Fibroblast of peridontal ligament (primary cell): ENCODE data around the gene RORB.
"Not testable (repeated sequence)": the region's sequence is repeated elsewhere in the genome, so short reads cannot be mapped to it uniquely, and the experiment has no call there.

Source experiments
- DNase-seq: peaks from one replicate; pipeline ENCODE4 v3.0.0-alpha.2; 2010; ENCODE audit errors: extremely low read depth

The RORB gene

DNA sequence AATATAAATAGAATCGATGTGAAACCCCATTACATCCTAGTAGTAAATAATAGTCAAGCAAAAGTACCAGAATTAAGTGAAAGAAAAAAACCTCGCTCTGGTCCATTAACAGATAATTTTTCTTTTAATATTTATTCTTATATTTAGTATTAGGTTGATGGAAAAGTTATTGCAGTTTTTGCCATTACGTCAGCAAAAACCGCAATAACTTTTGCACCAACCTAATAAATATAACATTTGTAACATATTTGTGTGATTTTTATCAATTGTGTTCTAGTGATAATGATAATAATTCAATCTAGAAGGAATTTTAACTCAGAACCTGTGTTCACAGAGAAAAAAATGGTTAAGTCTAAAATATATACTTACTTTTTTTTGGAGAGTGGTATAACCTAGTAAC lies 16.1 kb downstream of the RORB start:
- DNase-seq, result no peak

DNA sequence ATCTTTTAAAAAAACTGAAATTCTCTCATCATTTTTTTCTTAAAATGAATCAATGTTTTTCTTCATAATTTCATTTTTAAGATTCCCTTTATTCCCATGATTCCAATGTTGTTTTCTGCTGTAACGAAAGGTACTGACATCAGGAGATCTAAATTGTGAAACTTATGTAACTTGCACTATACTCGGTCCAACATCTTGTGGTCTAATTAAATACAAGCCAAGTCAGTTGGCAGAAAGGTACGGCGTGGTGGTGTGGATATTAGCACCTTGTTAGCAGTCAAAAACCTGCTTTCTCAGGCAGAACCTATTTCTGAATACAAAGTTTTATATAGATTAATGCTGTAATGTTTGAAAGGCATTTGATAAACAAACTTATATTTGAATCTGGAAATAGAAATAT lies 20.1 kb downstream of the RORB start:
- no peak for DNase-seq

- DNase-seq, result no peak
Measured at GRCh38 chr9:74519419-74519818, 22.3 kb downstream of the RORB start.

GRCh38 chr9:74521009-74521408 lies 23.9 kb downstream of the RORB start:
- DNase-seq, result peak; percentile 54

DNA sequence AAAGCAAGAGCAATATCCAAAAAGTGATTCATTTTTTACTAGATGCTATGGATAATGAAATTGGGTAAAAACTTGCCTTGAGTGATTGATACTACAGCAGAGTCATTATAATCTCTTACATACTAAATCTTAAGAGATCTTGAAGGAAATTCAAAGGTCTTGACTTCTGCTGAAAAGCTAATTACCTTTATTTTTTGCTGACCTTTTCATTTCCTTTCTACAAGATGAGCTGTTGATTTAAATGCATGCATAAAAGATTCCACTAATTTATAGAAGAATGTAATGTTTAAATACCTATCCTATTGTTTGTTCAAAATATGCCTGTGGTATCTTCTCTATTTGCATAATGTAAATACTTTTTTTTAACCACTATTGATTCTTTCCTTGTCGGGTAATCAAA lies 27.2 kb downstream of the RORB start:
- no peak for DNase-seq

GRCh38 chr9:74526215-74526614 lies 29.1 kb downstream of the RORB start:
- DNase-seq, result peak; percentile 2

- no peak for DNase-seq
Measured at GRCh38 chr9:74527718-74528117, 30.6 kb downstream of the RORB start.

GRCh38 chr9:74528207-74528606 lies 31.1 kb downstream of the RORB start:
- no peak for DNase-seq

GRCh38 chr9:74530458-74530857 lies 33.3 kb downstream of the RORB start:
- not testable (repeated sequence) for DNase-seq

GRCh38 chr9:74533253-74533652 lies 36.1 kb downstream of the RORB start:
- DNase-seq, result no peak

DNA sequence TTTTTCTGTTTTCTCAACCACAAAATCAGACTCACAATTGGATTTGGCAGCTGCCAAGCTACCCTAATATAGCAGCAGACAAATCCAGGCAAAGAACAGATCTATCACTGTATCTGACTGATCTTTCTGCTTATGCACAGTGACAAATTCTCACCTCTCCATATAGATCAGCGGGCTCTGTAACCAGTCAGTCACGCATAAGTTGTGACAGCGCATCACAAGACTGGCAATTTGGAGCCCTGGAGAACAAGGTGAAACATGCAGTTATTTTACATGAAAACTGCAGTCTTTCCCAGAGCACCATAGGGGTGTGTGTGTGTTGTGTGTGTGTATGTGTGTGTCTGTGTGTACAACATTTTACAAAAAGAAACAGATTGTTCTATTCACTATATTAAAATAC lies 37.7 kb downstream of the RORB start:
- DNase-seq, result no peak

- no peak for DNase-seq
Measured at GRCh38 chr9:74543145-74543544, 46.0 kb downstream of the RORB start.

DNA sequence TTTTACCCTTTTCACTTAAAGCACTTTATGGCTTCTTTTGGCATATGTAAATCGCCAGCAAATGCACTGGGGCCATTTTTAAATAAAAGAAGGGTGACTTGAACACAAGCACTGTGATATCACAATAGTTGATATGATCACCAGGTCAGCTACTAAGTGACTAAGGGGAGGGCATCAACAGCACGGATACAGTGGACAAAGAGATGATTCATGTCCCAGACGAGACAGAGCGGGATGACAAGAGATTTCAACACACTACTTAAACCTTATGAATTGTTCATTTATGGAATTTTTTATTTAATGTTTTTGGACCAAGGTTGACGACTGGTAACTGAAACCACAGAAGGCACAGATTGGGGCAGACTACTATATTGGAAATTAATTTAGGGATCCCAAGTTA lies 54.1 kb downstream of the RORB start:
- DNase-seq, result no peak

DNA sequence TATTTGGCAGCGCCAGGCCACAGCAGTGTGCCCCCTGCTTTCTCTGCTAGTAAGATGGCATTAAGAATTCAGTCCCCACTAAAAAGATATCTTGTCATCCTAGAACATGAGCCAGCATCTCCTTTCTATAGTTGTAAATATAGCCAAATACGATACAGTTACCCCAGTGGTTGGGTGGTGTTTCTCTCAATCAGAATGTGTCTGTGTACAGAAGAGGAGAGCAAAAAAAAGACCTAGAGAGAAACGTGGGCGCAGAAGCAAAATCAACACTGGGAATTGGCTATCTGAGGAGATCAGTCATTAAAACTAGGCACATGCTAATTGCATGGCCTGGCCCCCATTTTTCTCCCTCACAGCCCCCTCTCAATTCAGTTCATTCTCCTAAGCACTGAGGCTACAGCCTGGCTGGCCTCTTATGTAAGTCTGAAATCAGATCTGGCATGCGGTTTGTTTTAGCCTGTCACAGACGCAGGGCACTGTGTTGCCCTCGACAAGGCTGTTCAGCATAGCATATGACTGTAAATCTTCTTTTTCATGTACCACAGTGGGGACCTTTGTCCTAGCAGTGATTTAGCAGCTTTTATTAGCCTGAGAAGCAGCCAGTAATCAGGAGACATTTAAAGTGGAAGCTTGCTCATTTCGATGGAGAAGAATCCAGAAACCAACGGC lies 57.8 kb downstream of the RORB start:
- no peak for DNase-seq

DNA sequence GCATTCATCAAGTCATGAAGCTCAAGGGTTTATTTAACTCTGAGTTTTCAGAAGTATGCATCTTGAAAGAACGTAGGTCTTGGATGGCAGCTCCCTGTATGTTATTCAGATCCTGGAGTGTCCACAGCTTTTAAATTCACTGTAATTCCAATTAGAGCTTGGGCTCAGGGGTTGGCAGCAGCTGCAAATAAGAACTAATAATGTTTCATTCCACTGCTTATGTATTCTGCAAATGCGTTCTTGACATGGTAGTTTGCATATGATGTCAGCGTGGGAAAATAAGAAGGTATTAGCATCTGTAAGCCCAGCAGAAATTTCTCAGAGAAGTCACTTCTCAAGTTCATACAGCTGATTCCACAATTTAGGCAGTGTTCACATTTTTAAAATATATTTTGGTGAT lies 58.4 kb downstream of the RORB start:
- no peak for DNase-seq

GRCh38 chr9:74556685-74557084 lies 59.5 kb downstream of the RORB start:
- no peak for DNase-seq

DNA sequence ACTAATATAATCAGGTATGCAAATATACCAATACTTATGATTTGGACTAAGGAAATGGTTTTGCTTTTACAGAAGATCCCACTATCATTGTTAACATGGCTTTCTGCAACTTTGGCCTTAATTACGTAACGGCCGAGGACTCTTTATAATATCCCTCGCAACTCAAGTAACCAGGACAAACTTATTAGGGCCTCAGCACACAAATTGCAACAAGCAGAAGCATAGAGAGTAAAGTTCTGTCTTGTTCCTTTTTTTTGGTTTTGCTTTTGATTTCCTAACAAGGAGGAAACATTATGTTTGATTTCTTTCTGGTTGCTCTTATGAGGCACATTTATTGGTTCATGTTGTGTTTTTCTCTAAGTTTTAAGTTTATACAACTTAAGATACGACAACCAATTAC lies 60.4 kb downstream of the RORB start:
- no peak for DNase-seq

DNA sequence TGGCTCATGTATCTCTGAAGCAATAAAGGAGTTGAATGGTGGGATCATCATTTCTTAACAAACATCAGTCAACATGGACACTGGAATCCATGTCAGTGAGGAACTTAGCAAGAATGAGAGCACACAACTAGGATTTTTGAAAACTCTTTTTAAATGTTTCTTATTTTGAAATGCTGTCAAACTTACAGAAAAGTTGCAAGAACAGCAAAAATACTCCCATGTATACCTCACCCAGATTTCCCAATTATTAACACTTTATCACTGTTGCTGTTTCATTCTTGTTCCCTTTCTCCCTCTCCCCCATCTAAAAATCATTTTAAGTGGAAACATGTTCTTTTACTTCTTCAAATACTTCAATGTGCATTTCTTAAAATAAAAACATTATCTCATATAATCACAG lies 65.5 kb downstream of the RORB start:
- no peak for DNase-seq

DNA sequence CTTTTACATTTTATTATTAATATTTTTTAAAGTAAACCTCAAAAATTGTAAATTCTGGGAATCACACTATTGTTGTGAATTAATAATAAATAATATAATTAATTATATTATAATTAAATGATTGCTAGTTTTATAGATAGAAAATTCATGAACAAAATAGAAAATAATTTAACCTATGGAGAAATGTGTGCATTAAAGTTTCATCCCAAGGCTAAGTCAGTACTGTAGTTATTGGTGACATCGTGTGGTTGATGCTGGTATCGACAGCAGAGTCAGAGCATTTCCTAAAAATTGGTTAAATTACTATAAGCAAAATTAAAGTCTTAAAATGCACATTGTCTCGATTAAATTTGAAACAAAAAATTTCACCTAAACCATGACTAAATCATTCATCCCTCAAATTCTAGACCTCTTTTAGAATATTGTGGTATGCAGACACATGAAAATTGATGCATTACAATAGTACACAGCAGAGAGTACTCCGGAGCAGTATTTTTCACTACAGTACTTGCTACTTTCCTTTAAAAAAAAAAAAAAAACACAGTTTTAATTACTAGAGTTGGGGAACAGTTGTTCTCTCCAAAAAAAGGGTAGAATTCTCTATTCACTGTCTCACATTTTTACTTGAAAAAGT lies 73.9 kb downstream of the RORB start:
- DNase-seq, result peak; percentile 62

GRCh38 chr9:74573640-74574191 lies 76.6 kb downstream of the RORB start:
- peak; percentile 8 for DNase-seq

- DNase-seq, result no peak
Measured at GRCh38 chr9:74576176-74576575, 79.0 kb downstream of the RORB start.

DNA sequence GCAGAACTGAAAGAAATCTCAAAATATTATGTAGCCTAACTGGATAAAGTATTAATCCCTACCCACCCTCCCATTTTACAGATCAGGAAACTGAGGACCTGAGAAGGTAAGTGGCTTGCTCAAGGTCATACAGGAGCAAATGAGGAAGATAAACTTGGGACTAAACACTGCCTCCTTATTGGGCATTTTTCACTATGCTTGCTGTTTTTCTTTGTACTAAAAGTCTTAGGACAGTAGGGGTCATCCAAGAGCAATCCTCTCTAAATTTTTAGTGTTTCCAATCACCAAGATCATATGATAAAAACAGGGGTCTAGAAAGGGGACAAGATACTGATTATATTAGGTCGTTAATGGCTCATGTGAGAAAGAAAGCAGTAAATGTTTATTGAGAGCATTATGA lies 80.8 kb downstream of the RORB start:
- peak; percentile 37 for DNase-seq

DNA sequence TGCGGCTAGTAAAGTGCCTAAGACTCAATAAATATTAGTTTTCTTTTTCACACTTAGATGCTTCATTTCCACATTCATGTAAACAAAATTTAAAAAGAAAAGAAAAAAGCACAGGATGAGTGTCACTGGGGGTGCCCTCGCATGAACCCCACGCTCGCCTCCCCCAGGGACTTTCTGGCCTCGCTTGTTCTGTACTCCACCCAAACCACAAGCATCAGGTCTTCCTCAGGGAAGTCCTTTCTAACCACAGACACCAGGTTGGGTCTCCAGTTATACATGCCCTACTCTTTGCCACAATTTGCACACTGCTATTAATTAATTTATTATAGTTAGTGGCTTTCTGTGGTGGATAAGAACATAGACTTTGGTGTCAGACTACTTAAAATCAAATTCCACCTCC lies 92.4 kb downstream of the RORB start:
- no peak for DNase-seq

DNA sequence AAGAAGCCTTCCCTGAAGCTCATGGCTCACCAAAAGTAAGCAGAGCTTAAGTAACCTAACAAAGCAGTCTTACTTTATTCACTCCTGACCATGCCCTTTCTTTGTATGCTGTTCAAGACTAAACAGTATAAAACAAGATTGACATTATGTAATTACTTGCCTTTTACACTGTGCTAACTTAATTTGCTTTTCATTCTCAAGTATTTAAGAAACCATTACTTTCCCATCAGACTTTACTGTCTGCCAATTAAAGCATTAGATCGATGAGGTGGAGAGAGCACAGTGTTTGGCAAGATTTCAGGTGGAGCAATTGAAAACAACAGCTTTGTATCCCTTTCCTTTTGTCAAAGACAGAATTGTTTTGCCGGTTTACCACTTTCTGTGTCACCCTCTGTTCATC lies 98.2 kb downstream of the RORB start:
- no peak for DNase-seq
